Posterior cingulate gyrus (tissue), 11 donors: ENCODE results near the gene BPI.
"Not testable (repeated sequence)": the region's sequence is repeated elsewhere in the genome, so short reads cannot be mapped to it uniquely, and the experiment has no call there.

Experiments used
- DNase-seq, 10 donors: peaks; one replicate each; pipeline versions ENCODE4 v3.0.0 to v3.0.0-alpha.2; 2020 to 2021; ENCODE audit warnings: mixed read lengths in 3 of 10
- intact Hi-C: fragments of 100-400 bp; cut with DNase I; formaldehyde crosslinking; loops from one replicate; pipeline ENCODE4 v1.15.1; 2023

The BPI gene

DNA sequence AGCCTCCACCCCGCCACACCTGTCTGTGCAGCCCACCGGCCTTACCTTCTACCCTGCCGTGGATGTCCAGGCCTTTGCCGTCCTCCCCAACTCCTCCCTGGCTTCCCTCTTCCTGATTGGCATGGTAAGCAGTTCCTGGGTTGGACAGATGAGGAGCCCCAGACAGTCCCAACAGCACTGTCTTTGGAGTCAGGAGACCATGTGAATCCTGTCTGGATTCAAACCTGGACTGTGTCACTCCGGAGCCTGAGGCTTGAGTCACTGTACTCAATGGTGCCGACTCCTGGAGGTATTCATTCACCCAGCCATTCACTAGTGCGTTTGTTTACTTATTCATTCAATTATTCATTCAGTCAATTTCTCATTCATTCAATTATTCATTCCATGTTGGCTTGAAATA, 22.4 kb downstream of the BPI start:
- DNase-seq: no peak
- intact Hi-C loops: no loop called here

- intact Hi-C loops: no loop called here
- DNase-seq: no peak
These were observed 26.7 kb downstream of the BPI start for GRCh38 chr20:38330638-38331037.

- DNase-seq: no peak
- intact Hi-C loops: no loop called here
These were observed 27.3 kb downstream of the BPI start for GRCh38 chr20:38331245-38331644.

- intact Hi-C loops: no loop called here
These were observed 27.9 kb downstream of the BPI start for GRCh38 chr20:38331814-38332213.

DNA sequence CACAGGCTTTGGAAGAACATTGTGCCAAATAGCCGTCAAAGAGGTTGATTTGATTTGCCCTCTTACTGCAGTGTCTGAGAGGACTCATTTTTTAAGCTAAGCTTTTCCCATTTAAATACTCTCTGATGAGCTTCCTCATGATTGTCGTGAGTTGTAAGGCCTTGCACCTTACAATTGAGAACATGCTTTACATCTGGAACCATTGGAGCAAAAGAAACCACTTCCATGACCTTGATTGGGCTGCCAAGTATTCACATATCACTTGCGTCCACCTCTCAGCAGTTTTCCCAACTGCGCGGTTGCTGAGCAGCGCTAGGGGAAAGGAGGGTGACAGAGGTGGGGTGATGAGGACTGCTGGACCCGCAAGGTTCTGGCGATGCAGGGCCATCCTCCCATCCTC, 30.1 kb downstream of the BPI start:
- no peak for DNase-seq
- intact Hi-C loops: no loop called here

More at GRCh38 chr20:38331814-38332213, 27.9 kb downstream of the BPI start:
- no peak for DNase-seq

DNA sequence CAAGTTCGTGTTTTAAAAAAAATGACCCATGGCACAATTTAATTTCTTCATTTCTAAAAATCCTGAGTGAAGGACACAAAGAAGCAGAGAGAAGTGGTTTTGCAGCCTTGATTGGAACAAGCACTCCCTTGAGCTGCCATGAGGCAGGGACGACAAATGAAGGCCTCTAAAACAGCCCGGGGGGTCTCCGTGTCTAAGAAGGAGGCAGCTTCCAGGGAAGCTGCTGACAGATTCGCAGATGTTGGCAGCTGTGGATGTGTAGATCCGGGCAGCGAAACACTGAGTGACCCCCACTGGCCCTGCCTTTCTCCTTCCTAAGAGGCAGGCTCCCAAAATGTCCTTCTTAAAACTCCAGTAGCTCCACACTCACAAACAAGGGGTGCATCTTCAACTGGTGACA, 32.8 kb downstream of the BPI start:
- intact Hi-C loops: loop anchor here (5.0 kb wide), 1 partner anchor 71 kb away; no protein-coding TSS in a partner anchor
- DNase-seq: no peak

DNA sequence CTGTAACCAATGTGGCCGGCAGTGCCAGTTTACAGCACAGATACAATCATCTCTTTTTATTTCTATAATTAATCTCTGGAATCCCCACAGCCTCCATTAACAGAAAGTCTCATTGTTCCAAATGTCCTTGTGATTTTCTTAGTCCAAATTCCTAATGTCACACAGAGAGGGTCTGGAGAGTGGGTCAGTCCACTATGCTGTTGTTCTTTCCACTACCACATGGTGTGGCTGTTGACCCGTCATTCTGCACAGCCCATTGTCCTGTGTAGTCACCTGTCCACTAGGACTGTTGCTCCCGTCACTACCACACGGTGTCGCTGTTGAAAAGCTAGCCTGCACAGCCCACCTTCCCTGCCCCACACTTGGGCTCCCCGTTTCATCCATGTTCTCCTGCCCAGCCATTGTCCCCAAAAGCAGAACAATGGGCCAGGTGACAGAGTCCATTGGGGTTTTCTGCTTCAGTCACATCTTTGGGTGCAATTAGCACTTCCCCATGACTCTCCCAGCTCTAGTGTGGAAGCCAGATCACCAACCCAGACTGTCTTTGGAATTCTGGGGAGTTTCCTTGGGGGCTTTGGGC, 33.7 kb downstream of the BPI start:
- DNase-seq: peak in 6 of 10 donors; percentile 17 to 78 (median 64)
- intact Hi-C loops: loop anchor here (5.0 kb wide), 1 partner anchor 70 kb away; no protein-coding TSS in a partner anchor

DNA sequence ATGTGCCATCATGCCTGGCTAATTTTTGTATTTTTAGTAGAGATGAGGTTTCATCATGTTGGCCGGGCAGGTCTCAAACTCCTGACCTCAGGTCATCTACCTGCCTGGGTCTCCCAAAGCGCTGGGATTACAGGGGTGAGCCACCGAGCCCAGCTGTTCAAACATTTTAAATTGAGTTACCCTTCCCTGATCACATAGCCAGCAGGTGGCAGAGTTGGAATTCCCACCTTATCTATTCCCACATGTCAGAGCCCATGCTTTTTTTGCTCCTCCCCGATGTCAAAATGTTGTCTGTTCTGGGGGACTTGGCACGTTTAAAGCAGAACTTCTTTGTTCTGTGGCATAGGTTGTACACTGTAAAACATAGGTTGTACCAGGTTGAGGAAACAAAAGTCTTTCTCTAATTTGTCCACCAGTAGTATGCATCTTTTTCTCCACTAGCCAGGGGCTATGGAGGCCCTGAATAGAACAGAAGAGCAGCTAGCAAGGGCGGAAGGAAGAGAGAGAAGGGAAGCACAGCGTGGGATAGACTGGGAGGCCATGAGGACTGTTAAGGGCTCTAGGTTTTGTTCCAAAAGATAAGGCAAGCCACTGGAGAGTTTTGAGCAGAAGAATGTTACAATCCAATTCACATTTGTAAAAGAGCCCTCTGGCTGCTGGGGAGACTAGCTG, 35.0 kb downstream of the BPI start:
- DNase-seq: peak in 1 of 10 donors; percentile 8
- intact Hi-C loops: loop anchor here (5.0 kb wide), 1 partner anchor 68 kb away; no protein-coding TSS in a partner anchor

- not testable (repeated sequence) for DNase-seq
- intact Hi-C loops: loop anchor here (5.0 kb wide), 1 partner anchor 68 kb away; no protein-coding TSS in a partner anchor
These were observed 35.6 kb downstream of the BPI start for GRCh38 chr20:38339521-38339896.

DNA sequence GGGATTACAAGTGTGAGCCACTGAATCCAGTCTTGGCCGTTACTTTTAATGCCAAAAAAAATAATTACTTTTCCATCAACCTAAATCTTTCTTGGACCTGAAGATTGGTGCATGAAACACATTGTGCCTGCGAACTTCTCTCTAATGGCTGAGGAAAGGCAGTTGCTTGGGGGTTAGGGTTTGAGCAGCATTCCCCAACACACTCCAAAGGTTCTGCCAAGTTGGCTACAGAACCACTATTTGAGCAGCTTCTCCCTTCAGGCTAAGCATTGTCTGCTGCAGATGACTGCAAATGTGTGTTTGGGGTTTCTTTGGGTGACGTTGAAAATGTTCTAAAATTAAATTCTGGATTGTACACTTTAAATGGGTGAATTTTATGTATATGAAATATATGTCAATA, 36.0 kb downstream of the BPI start:
- no peak for DNase-seq
- intact Hi-C loops: loop anchor here (5.0 kb wide), 1 partner anchor 67 kb away; no protein-coding TSS in a partner anchor

GRCh38 chr20:38340693-38341092, 36.7 kb downstream of the BPI start:
- intact Hi-C loops: no loop called here
- DNase-seq: peak in 2 of 10 donors; percentile 1 to 2

DNA sequence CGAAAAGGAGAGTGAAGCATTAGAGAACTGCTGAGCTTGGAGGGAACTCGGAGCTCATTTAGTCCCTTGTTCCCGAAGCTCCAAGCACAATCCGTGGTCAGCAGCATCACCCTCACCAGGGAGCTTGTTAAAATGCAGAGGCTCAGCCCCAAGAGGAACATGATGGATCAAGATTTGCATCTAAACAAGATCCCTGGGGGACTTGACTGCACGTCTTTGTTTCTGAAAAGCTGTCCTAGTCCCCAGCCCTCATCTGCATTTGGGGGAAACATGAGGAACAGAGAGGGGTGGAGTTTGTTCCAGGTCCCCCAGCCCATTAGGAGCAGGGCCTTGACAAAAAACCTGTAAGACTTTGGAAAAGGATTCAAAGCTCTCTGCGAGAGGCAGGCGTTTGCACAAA, 38.3 kb downstream of the BPI start:
- peak in 2 of 10 donors; percentile 18 to 64 for DNase-seq

GRCh38 chr20:38342713-38343310, 38.9 kb downstream of the BPI start:
- intact Hi-C loops: no loop called here
- DNase-seq: peak in 1 of 10 donors; percentile 24

More for the DNA sequence above, 38.3 kb downstream of the BPI start:
- intact Hi-C loops: no loop called here

DNA sequence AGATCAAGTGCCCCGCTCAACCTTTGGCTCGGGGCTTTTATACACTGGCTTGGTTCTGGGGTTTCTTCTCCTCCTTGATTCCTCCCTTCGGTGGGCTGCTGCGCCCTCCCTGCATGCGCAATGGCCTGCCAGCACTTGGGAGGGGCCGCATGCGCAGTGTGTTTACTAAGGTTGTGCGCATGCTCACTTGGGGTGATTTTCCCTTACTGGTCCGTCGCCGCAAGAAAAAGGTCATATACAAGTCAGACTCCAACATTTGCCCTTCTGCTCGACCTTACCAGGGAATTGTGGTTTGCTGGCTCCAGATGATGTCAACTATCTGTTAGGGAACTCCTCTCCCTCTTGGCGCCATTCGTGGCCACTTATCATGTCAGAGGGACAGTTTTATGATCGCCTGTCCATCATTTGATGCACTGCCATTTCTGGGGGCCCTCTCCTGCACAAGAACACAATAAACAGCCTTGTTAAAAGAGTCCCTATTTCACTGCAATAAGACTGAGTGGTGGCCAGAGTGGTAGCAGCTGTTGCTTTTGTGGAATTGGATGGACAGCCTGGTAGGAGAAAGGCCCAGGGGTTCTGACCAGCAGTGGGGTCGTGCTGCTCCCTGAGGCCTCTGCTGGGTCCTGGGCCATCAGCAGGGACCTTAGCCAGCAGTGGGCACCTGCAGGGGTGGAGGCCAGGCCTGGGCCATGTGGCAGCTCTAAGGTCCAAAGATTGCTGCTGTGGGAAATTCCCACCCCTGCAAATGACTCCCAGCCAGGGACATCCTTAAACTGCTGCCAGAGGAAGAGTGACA, 39.6 kb downstream of the BPI start:
- intact Hi-C loops: no loop called here
- DNase-seq: peak in 1 of 10 donors; percentile 31

DNA sequence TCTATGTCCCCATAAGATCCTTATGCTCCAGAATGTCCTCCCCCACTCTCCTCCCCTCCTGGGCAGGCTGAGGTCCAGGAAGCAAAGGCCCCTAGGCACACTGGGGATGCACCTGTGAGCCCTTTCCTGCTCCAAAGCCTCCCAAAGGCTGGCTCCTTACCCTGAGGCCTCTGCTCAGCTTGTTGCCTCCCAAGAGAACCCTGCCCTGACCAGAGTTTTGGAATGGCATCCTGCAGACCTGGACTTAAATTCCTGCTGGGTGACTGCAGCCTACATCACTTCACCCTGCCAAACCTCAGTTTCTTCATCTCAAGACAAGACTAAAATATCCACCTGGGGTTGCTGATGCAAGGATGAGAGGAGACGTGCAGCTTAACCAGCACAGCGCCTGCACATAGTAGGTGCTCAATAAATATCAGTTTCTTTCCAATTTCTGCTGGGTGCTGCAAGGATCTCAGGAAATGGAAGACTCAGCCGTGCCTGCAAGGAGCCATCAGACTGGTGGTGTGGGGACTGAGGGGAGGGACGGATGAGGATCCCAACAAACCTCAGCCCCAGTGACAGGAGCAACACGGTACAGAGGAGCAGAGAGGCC, 40.2 kb downstream of the BPI start:
- peak in 1 of 10 donors; percentile 23 for DNase-seq
- intact Hi-C loops: no loop called here

DNA sequence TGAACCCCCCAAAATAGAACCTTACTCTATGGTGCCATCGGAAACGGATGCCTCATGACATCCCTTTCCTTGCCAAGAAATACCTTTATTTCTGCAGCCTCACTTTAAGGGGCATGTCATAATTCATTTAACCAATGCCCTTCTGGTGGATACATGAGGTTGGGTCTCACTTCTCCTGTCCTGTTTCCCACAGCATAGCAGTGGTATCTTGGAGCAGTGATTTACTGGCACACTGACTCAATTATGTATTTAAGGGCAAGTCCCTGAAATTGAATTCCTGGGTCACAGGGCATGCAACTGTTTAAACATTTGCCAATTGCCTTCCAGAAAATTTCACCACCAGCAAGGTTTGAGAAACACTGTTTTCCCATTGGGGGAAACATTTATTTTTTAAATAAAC, 41.7 kb downstream of the BPI start:
- no peak for DNase-seq
- intact Hi-C loops: no loop called here

DNA sequence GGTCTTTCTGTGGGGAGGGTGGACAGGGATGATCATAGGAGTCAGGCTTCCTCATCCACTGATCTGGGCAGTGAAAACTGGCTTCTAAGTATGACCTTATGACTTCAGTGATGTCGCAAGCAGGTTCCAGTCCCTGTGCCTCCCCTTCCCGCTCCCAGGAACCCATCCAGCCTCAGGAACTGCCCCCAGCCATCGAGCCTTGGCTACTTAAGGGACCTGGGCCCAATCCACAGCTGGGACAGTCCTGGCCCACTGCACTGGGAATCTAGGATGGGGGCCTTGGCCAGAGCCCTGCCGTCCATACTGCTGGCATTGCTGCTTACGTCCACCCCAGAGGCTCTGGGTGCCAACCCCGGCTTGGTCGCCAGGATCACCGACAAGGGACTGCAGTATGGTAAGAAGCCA, 42.3 kb downstream of the BPI start, which contains the start of gene LBP:
TSS of gene LBP (plus strand) at position 236 of the 405 bp plus-strand sequence. CDS start at position 271, 35 bp downstream.
- intact Hi-C loops: no loop called here
- DNase-seq: no peak

DNA sequence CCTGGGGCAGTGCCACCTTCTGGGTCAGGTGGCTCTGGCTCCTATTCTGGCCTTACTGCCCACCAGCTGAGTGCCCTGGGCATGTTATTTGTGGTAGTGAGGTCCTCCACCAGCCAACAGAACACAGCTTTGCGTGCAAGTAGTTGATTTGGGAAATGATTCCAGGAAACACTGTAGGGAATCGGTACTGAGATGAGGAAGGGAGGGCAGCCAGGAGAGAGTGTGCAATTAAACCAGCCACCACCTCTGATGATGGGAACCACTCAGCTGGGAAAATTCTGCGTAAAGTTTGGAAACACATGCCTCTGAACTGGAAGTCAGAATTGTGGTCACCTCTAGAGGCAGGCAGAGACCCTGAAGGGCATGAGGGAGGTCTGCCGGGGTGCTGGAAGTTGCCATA, 42.8 kb downstream of the BPI start:
- intact Hi-C loops: no loop called here
- DNase-seq: peak in 1 of 10 donors; percentile 24

GRCh38 chr20:38349856-38350255, 45.9 kb downstream of the BPI start:
- DNase-seq: no peak
- intact Hi-C loops: no loop called here
